ENCODE measurements around the gene BCL2L13.

Gene BCL2L13

DNA sequence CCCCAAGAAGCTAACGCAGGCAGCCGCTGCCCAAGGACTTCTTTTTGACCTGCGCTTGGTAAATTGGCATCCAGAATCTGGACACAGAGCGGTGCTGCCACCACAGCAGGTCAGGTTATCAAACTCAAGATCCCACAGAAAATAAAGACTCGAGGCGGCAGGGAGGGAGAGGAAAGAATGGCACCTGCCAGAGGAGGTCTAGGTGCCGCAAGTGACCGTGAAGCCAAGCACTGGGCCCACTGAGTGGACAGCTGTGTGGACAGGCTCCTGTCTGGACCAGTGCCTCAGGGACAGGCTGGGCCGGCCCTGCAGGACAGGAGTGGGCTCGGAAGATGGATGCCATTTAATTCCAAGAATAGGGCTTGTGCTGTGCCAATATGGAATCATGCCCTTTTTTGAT, 108.4 kb downstream of the BCL2L13 start:
- FAIRE-seq = no peak
- TF ChIP-seq, protein P1, sequence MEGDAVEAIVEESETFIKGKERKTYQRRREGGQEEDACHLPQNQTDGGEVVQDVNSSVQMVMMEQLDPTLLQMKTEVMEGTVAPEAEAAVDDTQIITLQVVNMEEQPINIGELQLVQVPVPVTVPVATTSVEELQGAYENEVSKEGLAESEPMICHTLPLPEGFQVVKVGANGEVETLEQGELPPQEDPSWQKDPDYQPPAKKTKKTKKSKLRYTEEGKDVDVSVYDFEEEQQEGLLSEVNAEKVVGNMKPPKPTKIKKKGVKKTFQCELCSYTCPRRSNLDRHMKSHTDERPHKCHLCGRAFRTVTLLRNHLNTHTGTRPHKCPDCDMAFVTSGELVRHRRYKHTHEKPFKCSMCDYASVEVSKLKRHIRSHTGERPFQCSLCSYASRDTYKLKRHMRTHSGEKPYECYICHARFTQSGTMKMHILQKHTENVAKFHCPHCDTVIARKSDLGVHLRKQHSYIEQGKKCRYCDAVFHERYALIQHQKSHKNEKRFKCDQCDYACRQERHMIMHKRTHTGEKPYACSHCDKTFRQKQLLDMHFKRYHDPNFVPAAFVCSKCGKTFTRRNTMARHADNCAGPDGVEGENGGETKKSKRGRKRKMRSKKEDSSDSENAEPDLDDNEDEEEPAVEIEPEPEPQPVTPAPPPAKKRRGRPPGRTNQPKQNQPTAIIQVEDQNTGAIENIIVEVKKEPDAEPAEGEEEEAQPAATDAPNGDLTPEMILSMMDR (IDR thresholded peaks at IDR 0.05; ENCODE audit: insufficient read depth, missing control alignments) = no peak
- DNase-seq (ENCODE audit: insufficient read length, low spot score) = no peak

GRCh38 chr22:17748555-17749353, 110.2 kb downstream of the BCL2L13 start:
- TF ChIP-seq, protein P1 (IDR thresholded peaks at IDR 0.05; ENCODE audit: insufficient read depth, missing control alignments) = no peak
- no peak for DNase-seq (ENCODE audit: insufficient read length, low spot score)
- no peak for FAIRE-seq

GRCh38 chr22:17749605-17750395, 111.2 kb downstream of the BCL2L13 start:
- FAIRE-seq = no peak
- TF ChIP-seq, protein P1 (IDR thresholded peaks at IDR 0.05; ENCODE audit: insufficient read depth, missing control alignments) = no peak
- DNase-seq (ENCODE audit: insufficient read length, low spot score) = no peak

DNA sequence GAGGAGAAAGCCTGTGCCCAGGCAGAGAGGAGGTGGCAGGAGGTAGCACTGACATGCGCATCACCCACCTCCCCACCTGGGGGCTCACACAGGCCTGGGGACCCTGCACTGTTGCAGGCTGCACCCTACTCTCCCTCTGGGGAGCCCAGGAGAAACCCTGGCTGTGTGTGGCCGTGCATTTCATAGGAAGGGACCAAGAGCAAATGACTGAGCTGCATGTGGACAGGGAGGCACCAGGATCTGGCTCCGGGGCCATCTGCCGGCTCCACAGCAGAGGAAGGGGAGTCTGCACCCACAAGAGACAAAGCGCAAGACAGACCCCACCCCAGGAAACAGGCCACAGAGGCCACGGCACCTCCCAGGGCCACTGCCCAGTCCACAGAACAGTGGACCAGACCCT, 113.0 kb downstream of the BCL2L13 start:
- TF ChIP-seq, protein P1 (IDR thresholded peaks at IDR 0.05; ENCODE audit: insufficient read depth, missing control alignments) = no peak
- FAIRE-seq (no peak), DNase-seq (ENCODE audit: insufficient read length, low spot score) (no peak)

GRCh38 chr22:17753401-17753989, 114.9 kb downstream of the BCL2L13 start:
- no peak for DNase-seq (ENCODE audit: insufficient read length, low spot score)
- TF ChIP-seq, protein P1 (IDR thresholded peaks at IDR 0.05; ENCODE audit: insufficient read depth, missing control alignments) = no peak
- FAIRE-seq = no peak

GRCh38 chr22:17754233-17754925, 115.8 kb downstream of the BCL2L13 start:
- FAIRE-seq = no peak
- TF ChIP-seq, protein P1 (IDR thresholded peaks at IDR 0.05; ENCODE audit: insufficient read depth, missing control alignments) = peak; percentile 15
- no peak for DNase-seq (ENCODE audit: insufficient read length, low spot score)
